GM12878 (cell line): ENCODE results near the gene ADGRV1.

Source experiments
- JUNB ChIP-seq: IDR thresholded peaks from 2 replicates; pipeline ENCODE4 v1.6.1; 2016; ENCODE audit warnings: antibody characterized with exemption, mild to moderate bottlenecking
- KDM1A ChIP-seq: fragments of 200-600 bp; sonication (generic); IDR thresholded peaks from 2 replicates; pipeline ENCODE4 v1.6.1; 2016; ENCODE audit warnings: borderline replicate concordance
- POLR2AphosphoS5 ChIP-seq: IDR thresholded peaks from 2 replicates; pipeline ENCODE4 v1.6.1; 2011; ENCODE audit warnings: mild to moderate bottlenecking, low read length, inconsistent platforms
- TAF1 ChIP-seq: IDR thresholded peaks from 2 replicates; pipeline ENCODE4 v1.6.1; 2011; ENCODE audit warnings: mild to moderate bottlenecking, low read depth, low read length, borderline replicate concordance

- TF ChIP-seq KDM1A (no peak), JUNB (no peak), POLR2AphosphoS5 (no peak), TAF1 (no peak)
These were observed 584.2 kb downstream of the ADGRV1 start for GRCh38 chr5:91142819-91143218.
